Spleen (tissue), 11 donors: ENCODE data around the gene GADD45G. TPM values are rescaled to one million over a fixed set of nuclear protein-coding genes. Genes with fewer than 3 reads are reported as not detected.

Experiments
- DNase-seq: peaks from one replicate; pipeline ENCODE4 v3.0.0-alpha.2; 2020
- H3K27ac ChIP-seq, 8 donors: fragments of 200-600 bp; sonication (generic) in 7 of 8; 1 replicate in 4 of 8; 2 replicates in 4 of 8; pipeline versions ENCODE4 v1.5.0 to v1.8.0; 2016 to 2021; ENCODE audit warnings: inconsistent platforms in 4 of 8, mild to moderate bottlenecking in 4 of 8, moderate library complexity in 1 of 8
- H3K27me3 ChIP-seq, 7 donors: fragments of 200-600 bp; sonication (generic) in 6 of 7; replicated peaks in 1 of 7; 1 replicate in 4 of 7; 2 replicates in 3 of 7; pipeline versions ENCODE4 v1.5.0 to v1.8.0; 2016 to 2021; ENCODE audit warnings: inconsistent platforms in 3 of 7, mild to moderate bottlenecking in 1 of 7
- H3K36me3 ChIP-seq, 6 donors: fragments of 200-600 bp; sonication (generic) in 5 of 6; 1 replicate in 4 of 6; 2 replicates in 2 of 6; pipeline versions ENCODE4 v1.5.0 to v1.8.0; 2016 to 2021; ENCODE audit warnings: inconsistent platforms in 2 of 6
- H3K4me1 ChIP-seq, 6 donors: fragments of 200-600 bp; sonication (generic) in 5 of 6; 1 replicate in 3 of 6; 2 replicates in 3 of 6; pipeline versions ENCODE4 v1.5.0 to v1.8.0; 2016 to 2021; ENCODE audit warnings: inconsistent platforms in 3 of 6
- H3K4me3 ChIP-seq, 8 donors: fragments of 200-600 bp; sonication (generic) in 7 of 8; 1 replicate in 4 of 8; 2 replicates in 4 of 8; pipeline versions ENCODE4 v1.5.0 to v1.8.0; 2016 to 2021; ENCODE audit warnings: inconsistent platforms in 4 of 8, mild to moderate bottlenecking in 4 of 8, moderate library complexity in 2 of 8
- H3K9me3 ChIP-seq, 8 donors: fragments of 200-600 bp; sonication (generic) in 7 of 8; 1 replicate in 4 of 8; 2 replicates in 4 of 8; pipeline versions ENCODE4 v1.5.0 to v1.8.0; 2016 to 2021; ENCODE audit warnings: inconsistent platforms in 4 of 8
- CTCF ChIP-seq, 11 experiments: fragments of 200-600 bp in 7 of 11; fragments of 450-650 bp in 4 of 11; sonication (generic) in 4 of 11; IDR thresholded peaks in 8 of 11; conservative IDR thresholded peaks in 3 of 11; 1 replicate in 7 of 11; 2 replicates in 4 of 11; pipeline versions ENCODE4 v1.4.0 to v1.8.0; 2016 to 2021; ENCODE audit warnings: antibody characterized with exemption in 11 of 11, inconsistent platforms in 4 of 11, mild to moderate bottlenecking in 1 of 11
- POLR2A ChIP-seq, 3 donors: fragments of 450-650 bp; IDR thresholded peaks; one replicate each; pipeline ENCODE4 v1.5.1; 2017; ENCODE audit warnings: antibody characterized with exemption in 3 of 3, mild to moderate bottlenecking in 1 of 3
- POLR2AphosphoS5 ChIP-seq, 3 donors: sonication (generic); formaldehyde crosslinking; IDR thresholded peaks; one replicate each; pipeline ENCODE4 v1.5.1; 2017; ENCODE audit warnings: antibody characterized with exemption in 3 of 3
- WGBS, 5 donors: extraction: QIAGEN DNeasy Blood & Tissue Kit in 3 of 5; methylation state at CpG; one replicate each; pipeline versions ENCODE4 v1.1.5 to v1.1.7; 2013 to 2018; 5-methylcytosine and 5-hydroxymethylcytosine counted together
- intact Hi-C: fragments of 100-400 bp; cut with DNase I; formaldehyde crosslinking; loops from one replicate; pipeline ENCODE4 v1.15.0; 2023; ENCODE audit warnings: low total_unique reads
- polyA plus RNA-seq, 3 donors: library from polyadenylated mRNA; stranded (reverse); fragments of 200-250 nt; gene quantifications; one replicate each; pipeline ENCODE4 v1.2.1, GENCODE V29; 2013
- total RNA-seq, 7 donors: library from RNA; depleted of rRNA in 3 of 7; stranded (reverse); fragments of >200 nt in 3 of 7; fragmentation: NEBNext Ultra II Directional in 4 of 7; extraction: Animal tissue kit (Norgen Biotek cat#: 25700) in 4 of 7; gene quantifications; one replicate each; pipeline versions ENCODE4 v1.1.0 to v1.2.1, GENCODE V29; 2016 to 2021
- donor health status: healthy with polysubstance abuse.
- donor health status: DM: no; HTN: no; CAD: no; lungs with moderate emphysema.
- donor health status: DM: no; HTN: no; CAD: no.
- donor health status: Bipolar disorder and iron deficiency.
- donor health status: healthy.
- donor health status: DM: no; HTN: no; CAD: no.
- donor health status: DM: yes; HTN: yes; CAD: no.

The GADD45G gene
- total and polyA plus RNA-seq, 10 donors: 2.0 to 17.6 (median 4.2) TPM

- Histone ChIP-seq H3K4me3 (no peak overlapping the region), H3K27ac (no peak overlapping the region), H3K4me1 (peaks cover 0 to 19% (median 8%) of the 10 kb centered on the region in 6 donors), H3K9me3 (no peaks in the 10 kb centered on the region), H3K27me3 (no peaks in the 10 kb centered on the region), H3K36me3 (no peaks in the 10 kb centered on the region)
- TF ChIP-seq POLR2A (IDR thresholded peaks at IDR 0.05) (no peak), POLR2AphosphoS5 (IDR thresholded peaks at IDR 0.05) (no peak), CTCF (IDR thresholded peaks at IDR 0.05 in 8 of 11, conservative IDR thresholded peaks at IDR 0.05 in 3 of 11) (no peak)
- 63 to 83% (median 79%) methylated on average over 5 of the region's 5 CpGs for WGBS, 5 donors
- intact Hi-C loops: no loop called here
- peak; percentile 31 for DNase-seq
Observed at GRCh38 chr9:89638359-89638758, 33.5 kb downstream of the GADD45G start.

- WGBS, 5 donors: 85 to 98% (median 89%) methylated on average over 5 of the region's 5 CpGs
- H3K4me1 ChIP-seq: peaks cover 0 to 19% (median 8%) of the 10 kb centered on the region in 6 donors
- H3K36me3 ChIP-seq: no peaks in the 10 kb centered on the region
- intact Hi-C loops: no loop called here
- H3K27ac ChIP-seq: peak overlapping the region in 4 of 8 donors; percentile 27 to 58 (median 47)
- no peak for DNase-seq
- no peaks in the 10 kb centered on the region for H3K9me3 ChIP-seq
- no peak overlapping the region for H3K4me3 ChIP-seq
- TF ChIP-seq CTCF (IDR thresholded peaks at IDR 0.05 in 8 of 11, conservative IDR thresholded peaks at IDR 0.05 in 3 of 11) (no peak), POLR2AphosphoS5 (IDR thresholded peaks at IDR 0.05) (no peak), POLR2A (IDR thresholded peaks at IDR 0.05) (no peak)
- H3K27me3 ChIP-seq: no peaks in the 10 kb centered on the region
Observed at GRCh38 chr9:89638893-89639292, 34.1 kb downstream of the GADD45G start.

- intact Hi-C loops: no loop called here
- no peak overlapping the region for H3K4me3 ChIP-seq
- no peak for TF ChIP-seq POLR2A (IDR thresholded peaks at IDR 0.05)
- peak; percentile 9 to 52 (median 19) for TF ChIP-seq POLR2AphosphoS5 (IDR thresholded peaks at IDR 0.05)
- no peaks in the 10 kb centered on the region for H3K9me3 ChIP-seq
- peaks cover 0 to 19% (median 8%) of the 10 kb centered on the region in 6 donors for H3K4me1 ChIP-seq
- DNase-seq: peak; percentile 64
- 65 to 79% (median 71%) methylated on average over 13 of the region's 13 CpGs for WGBS, 5 donors
- no peaks in the 10 kb centered on the region for H3K36me3 ChIP-seq
- peak overlapping the region in 5 of 8 donors; percentile 27 to 58 (median 49) for H3K27ac ChIP-seq
- no peaks in the 10 kb centered on the region for H3K27me3 ChIP-seq
Observed at GRCh38 chr9:89639367-89639795, 34.6 kb downstream of the GADD45G start.

- H3K27ac ChIP-seq: peak overlapping the region in 5 of 8 donors; percentile 29 to 58 (median 49)
- no peak for TF ChIP-seq CTCF (IDR thresholded peaks at IDR 0.05 in 8 of 11, conservative IDR thresholded peaks at IDR 0.05 in 3 of 11)
- TF ChIP-seq POLR2AphosphoS5 (IDR thresholded peaks at IDR 0.05): no peak
- TF ChIP-seq POLR2A (IDR thresholded peaks at IDR 0.05): no peak
- 54 to 80% (median 64%) methylated on average over 5 of the region's 5 CpGs for WGBS, 5 donors
- H3K4me1 ChIP-seq: peaks cover 0 to 19% (median 8%) of the 10 kb centered on the region in 6 donors
- H3K27me3 ChIP-seq: no peaks in the 10 kb centered on the region
- DNase-seq: no peak
- H3K36me3 ChIP-seq: no peaks in the 10 kb centered on the region
- H3K4me3 ChIP-seq: no peak overlapping the region
- peaks cover 0 to 4% (median 0%) of the 10 kb centered on the region in 8 donors for H3K9me3 ChIP-seq
- intact Hi-C loops: no loop called here
Observed at GRCh38 chr9:89639961-89640360, 35.1 kb downstream of the GADD45G start.
